Glomerular endothelial cell (primary cell): Measurements from ENCODE around the gene LINGO1. TPM values are rescaled to one million over a fixed set of nuclear protein-coding genes. Genes with fewer than 3 reads are reported as not detected.

Source experiments
- DNase-seq: peaks from one replicate; pipeline ENCODE4 v3.0.0-alpha.2; 2011; ENCODE audit warnings: low read depth, low spot score; ENCODE audit errors: extremely low read depth
- total RNA-seq: library from RNA; depleted of rRNA; stranded (reverse); fragments of >200 nt; gene quantifications from 2 replicates; pipeline ENCODE4 v1.2.3, GENCODE V29; 2015

Gene LINGO1
- total RNA-seq, 1 donor from 2014 or later, result 0.18 TPM

DNA sequence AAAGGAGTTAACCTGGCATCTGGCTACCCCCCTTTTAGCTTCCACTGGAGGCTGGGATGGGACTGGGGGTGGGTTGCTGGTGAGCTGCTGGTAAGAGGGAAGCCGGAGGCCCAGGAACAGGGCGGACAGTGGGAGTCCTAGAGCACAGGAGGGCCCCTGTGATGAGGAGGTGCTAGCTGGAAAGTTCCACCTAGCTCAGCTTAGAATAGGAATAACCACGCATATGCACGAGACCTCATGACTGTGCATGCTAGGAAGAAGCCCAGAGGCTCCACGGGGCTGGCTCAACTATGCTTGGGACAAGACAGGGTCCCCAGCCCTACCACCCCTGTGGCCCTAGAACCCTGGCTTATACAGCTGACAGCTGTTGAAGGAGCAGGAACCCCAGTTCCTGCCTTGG lies 34.1 kb downstream of the LINGO1 start:
- DNase-seq, result no peak

DNA sequence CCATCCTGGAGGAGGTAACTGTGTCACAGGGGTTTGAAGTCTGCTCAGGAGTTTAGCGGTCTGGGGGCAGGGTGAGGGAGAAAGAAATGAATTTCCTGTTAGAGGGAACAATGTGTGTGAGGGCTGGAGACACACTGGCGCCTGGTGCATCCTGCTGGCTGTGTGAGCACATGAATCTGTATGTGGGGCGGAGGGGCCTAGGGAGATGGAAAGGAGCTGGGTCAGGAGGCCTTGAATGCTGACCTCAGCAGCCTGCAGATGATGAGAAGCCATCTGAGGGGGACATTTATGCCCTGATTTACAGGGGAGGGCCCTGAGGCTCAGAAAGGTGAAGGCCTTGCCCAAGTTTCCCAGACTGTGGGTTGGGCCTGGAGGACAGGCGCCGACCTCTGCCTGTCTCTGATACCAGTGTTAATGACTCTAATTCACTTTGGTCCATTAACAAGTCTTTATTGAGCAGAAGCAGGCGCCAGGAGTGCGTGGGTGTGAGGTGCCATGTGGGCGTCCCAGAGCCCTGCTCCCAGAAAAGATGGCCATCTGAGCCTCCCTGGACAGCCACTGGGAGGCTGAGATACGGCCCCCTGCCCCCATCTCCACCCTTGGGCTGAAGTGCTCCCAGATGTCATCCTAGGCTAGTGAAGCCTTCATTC lies 34.8 kb downstream of the LINGO1 start:
- no peak for DNase-seq

GRCh38 chr15:77596821-77597803 lies 35.6 kb downstream of the LINGO1 start:
- DNase-seq, result no peak

GRCh38 chr15:77595231-77595630 lies 37.5 kb downstream of the LINGO1 start:
- DNase-seq, result no peak

- no peak for DNase-seq
These were observed 40.0 kb downstream of the LINGO1 start for GRCh38 chr15:77592758-77593157.

- no peak for DNase-seq
These were observed 40.6 kb downstream of the LINGO1 start for GRCh38 chr15:77591968-77592613.

DNA sequence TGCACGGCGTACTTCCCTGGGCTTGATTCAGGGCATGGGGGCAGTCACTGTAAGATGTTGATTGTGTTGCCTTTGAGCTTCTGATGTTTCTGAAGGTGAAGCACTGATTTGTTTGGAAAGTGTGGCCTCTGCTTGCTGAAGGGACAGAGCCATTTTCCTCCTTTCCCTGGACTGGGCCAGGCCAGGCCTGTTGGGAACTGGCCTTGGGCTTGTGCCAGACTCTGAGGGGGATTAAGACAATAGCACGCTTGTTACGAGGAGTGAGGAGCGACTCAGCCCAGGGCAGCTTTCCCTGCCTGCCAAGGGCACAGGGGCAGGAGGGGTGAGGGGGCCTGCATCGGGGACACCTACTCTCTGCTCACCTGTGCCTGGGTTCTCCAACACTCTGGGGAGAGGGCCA lies 42.9 kb downstream of the LINGO1 start:
- DNase-seq, result no peak

GRCh38 chr15:77588126-77588525 lies 44.6 kb downstream of the LINGO1 start:
- no peak for DNase-seq

DNA sequence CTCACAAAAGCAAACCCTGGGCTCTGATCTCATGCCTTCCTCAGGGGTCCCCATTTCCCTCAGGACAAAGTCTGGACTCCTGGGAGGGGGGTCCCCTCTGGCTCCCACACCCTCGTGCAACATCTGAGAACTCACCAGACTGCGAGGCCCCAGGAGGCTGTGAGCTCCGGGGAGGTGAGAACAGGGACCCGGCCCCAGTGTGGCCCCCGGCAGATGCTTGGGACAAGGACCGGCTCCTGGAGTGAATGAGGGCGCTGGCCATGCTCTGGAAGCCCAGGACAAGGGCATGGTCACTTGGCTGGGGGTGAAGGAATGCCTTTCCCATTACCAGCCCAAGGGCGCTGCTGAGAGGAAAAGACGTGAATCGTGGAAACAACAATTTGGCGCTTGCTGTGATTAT lies 48.0 kb downstream of the LINGO1 start:
- no peak for DNase-seq

DNA sequence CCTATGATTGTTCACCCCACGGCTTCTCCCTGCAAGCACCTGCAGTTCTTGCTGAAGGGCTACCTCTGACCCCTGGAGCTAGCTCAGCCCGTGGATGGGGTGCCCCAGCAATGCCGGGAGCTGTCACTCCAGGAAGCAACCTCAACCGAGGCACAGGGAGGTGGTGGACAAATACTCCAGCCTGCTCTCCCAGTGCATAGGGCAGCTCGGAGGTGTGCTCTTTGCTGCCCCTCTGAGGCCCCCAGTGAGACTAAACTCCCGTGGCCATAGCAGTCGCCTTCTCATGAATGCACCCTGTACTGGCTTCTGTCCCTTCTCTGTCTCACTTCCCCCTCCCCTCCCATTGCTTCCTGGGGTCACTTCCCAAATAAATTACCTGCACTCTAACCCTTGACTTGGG lies 48.5 kb downstream of the LINGO1 start:
- DNase-seq, result no peak

DNA sequence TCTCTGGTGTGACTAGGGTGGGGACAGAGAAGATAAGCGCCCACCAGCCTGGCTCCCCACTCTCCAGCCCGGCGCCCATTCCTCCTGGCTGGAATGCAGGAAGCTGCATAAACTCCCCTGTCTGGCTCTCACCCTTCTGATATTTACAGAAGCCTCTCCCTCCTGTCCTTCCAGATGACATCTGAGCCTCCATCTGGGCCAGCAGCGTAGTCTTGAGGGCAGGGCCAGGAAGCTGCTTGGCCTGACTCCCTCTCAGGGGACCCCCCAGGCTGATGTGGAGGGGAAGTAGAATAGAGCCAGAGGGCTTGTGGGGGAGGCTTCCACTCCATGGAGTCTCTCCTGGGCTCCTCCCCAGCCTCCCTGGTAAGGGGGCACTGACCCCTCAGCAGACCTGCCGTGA lies 49.9 kb downstream of the LINGO1 start:
- no peak for DNase-seq

GRCh38 chr15:77581896-77582569 lies 50.7 kb downstream of the LINGO1 start:
- no peak for DNase-seq

GRCh38 chr15:77580996-77581682 lies 51.6 kb downstream of the LINGO1 start:
- DNase-seq, result no peak

GRCh38 chr15:77579498-77580188 lies 53.1 kb downstream of the LINGO1 start:
- DNase-seq, result no peak

DNA sequence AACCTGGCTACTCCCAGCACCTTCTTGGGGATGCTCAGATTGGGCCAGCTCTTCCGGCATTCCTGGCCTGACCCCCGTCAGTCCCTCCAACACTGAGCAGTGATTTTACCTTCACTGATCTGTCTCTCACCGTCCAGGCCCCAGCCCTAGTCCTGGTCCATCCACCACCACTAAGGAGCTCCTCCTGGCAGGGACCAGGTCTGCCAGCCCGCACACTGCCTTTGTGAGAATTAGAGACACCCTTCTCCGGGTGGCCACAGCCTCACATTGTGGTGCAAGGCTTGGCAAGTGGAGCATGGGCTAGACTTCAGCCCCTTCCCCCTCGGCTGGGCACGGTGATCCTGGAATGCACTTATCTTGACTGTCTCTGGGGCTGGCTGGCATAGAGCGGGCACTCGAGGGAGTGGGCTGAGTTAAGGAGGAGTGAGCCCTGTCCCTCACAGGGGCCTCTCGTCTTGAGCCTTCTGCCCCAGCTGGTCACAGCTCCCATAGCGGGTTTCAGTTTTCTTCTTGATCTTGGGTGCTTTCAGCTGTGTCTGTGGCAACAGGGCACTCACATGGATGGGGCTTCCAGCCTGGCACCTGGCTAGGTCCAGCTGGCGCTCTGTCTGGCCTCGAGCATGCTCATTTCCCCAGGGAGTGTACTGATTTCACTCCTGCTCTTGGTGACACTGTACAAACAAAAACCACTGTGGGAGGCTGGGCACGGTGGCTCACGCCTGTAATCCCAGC lies 53.9 kb downstream of the LINGO1 start:
- DNase-seq, result no peak

DNA sequence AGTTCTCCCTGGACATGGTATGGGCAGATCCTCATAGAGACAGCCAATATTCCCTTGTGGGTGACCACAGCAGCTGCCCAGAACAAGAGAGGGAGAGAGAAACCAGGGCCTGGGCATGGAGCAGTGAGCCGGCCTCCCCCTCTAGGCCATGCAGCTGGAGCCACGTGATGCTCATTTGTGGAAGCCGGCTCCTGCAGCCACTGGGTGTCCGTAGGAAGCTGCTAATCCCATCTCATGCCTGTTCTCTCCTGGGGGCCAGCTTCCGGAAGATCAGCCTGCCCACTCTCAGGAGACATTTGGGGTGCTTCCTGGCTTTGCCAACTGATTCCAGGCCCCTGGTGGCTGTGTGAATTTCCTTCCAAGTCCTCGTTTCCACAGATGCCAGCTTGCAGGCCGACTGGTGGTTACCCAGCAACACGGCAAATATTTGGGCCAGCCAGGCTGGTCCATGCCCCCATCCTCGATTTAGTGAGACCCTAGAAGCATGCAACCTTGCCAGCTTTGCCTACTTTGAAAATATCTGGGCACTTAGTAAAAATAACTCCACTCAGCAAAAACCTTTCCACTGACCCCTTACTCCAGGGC lies 55.3 kb downstream of the LINGO1 start:
- DNase-seq, result no peak

GRCh38 chr15:77576538-77576937 lies 56.2 kb downstream of the LINGO1 start:
- no peak for DNase-seq

DNA sequence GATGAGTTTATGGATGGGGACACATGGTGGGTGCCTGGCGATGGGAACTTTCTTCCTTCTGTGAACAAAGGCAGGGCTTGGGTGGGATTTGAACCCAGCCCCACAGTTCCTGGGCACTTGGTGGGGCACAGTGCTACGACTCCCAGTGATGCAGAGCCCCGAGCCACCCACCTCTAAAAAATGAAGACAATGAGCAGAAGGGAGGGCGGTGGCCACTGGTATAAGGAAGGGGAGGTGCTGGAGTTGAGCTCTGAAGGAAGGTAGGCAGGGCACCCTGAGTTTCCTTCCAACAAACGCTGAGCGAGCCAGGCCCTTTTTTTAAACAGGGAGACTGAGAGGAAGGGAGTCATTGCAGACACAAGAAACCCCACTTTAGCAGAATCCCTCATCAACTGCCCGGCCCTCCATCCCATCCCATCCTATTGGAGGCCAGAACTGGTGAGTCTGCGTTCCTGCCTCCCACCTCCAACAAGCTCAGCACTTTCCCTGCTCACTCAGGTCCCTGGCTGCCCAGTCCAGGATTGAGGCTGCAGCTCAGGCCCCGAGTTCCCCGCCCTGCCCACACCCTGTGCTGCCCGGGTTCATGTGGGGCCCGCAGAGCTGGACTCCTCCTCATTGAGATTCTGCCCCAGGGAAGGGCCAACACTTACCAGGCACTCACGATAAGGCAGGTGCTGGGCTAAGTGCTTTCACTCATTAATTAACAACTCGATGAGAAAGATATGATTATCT lies 57.3 kb downstream of the LINGO1 start:
- DNase-seq, result no peak
